Measurements from ENCODE around the gene ADA. TPM values are rescaled to one million over a fixed set of nuclear protein-coding genes. Genes with fewer than 3 reads are reported as not detected.

Gene ADA
- total RNA-seq, 2 donors from 2014 or later, result 12.8 to 15.9 TPM

DNA sequence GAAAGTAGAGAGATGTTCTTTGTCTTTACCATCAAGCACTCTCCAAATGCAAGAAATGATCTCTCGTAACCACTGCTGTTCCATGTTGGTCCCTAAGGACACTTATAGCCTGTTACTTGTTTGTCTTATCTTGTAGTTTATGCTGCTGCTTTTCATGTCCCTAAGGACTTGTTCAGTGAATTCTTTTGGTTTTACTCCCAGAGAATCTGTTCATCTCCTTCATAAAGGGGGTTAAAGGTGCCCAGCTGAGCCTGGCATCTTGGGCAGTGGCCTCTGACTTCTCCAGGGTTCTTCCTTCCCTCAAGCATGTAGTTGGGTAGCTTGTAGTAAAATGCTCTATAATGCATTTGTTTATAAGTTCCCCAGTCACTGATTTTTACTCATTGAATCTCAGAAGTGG, 70.0 kb downstream of the ADA start:
- no peaks in the 10 kb centered on the region for H3K4me1 ChIP-seq (ENCODE audit: control insufficient read depth, insufficient read depth, low read length)
- peaks cover 5% of the 10 kb centered on the region for H3K36me3 Mint-ChIP-seq (ENCODE audit: low read depth)
- no peak overlapping the region for H3K4me3 ChIP-seq (ENCODE audit: low read length)
- TF ChIP-seq, protein P1, sequence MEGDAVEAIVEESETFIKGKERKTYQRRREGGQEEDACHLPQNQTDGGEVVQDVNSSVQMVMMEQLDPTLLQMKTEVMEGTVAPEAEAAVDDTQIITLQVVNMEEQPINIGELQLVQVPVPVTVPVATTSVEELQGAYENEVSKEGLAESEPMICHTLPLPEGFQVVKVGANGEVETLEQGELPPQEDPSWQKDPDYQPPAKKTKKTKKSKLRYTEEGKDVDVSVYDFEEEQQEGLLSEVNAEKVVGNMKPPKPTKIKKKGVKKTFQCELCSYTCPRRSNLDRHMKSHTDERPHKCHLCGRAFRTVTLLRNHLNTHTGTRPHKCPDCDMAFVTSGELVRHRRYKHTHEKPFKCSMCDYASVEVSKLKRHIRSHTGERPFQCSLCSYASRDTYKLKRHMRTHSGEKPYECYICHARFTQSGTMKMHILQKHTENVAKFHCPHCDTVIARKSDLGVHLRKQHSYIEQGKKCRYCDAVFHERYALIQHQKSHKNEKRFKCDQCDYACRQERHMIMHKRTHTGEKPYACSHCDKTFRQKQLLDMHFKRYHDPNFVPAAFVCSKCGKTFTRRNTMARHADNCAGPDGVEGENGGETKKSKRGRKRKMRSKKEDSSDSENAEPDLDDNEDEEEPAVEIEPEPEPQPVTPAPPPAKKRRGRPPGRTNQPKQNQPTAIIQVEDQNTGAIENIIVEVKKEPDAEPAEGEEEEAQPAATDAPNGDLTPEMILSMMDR (conservative IDR thresholded peaks at IDR 0.05), result no peak
- WGBS, 2 experiments (ENCODE audit: insufficient coverage in 1 of 2, insufficient read length in 1 of 2), result 100% methylated on average over 1 of the region's 1 CpG; no CpG with 5 or more reads in 1 of the 2 experiments
- no peaks in the 10 kb centered on the region for H3K9me3 ChIP-seq (ENCODE audit: control insufficient read depth, low read length)
- H3K9me3 Mint-ChIP-seq, result peaks cover 2% of the 10 kb centered on the region
- H3K27ac Mint-ChIP-seq, result no peak overlapping the region
- DNase-seq, result no peak
- H3K27me3 Mint-ChIP-seq (ENCODE audit: insufficient read depth), result no peaks in the 10 kb centered on the region
- H3K4me3 Mint-ChIP-seq, result no peak overlapping the region
- H3K27ac ChIP-seq (ENCODE audit: low read depth, low read length), result no peak overlapping the region
- peaks cover 30% of the 10 kb centered on the region for H3K4me1 Mint-ChIP-seq
- no peaks in the 10 kb centered on the region for H3K27me3 ChIP-seq (ENCODE audit: control insufficient read depth, insufficient read depth, low read length, poor library complexity, severe bottlenecking)
- no peak overlapping the region for H3K9ac ChIP-seq (ENCODE audit: extremely low read depth, low read length, poor library complexity, severe bottlenecking)
- peaks cover 11% of the 10 kb centered on the region for H3K36me3 ChIP-seq (ENCODE audit: control insufficient read depth, insufficient read depth, low read length)

DNA sequence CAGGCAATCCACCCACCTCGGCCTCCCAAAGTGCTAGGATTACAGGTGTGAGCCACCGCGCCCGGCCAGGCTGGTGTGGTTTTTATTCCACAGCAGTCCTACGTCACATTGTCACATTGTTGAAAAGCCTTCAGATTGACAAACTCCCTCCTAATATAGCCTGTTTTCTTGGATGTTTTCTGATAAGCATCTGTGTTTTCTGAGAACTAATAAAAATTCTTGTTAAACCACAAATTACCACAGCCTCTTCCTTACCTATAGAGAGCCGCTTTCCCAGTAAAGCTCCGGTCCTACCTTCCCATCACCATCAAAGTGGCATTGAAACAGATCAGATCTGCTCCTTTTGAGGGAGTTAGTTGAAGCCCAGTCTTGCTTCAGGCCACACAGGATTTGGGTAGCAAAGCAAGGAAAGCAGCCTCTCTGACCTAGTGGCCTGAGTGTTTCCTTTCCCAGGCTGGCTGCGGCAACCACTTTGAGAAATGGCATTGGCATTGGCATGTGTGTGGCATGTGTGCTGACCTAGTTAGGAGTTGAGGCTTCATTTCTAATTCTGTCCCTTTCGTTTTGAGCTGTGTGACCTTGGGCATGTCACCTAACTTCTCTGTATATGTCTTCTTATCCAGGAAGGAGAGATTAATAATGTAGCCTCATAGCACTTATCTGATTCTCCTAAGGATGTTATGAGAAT, 70.8 kb downstream of the ADA start:
- H3K27ac ChIP-seq (ENCODE audit: low read depth, low read length), result no peak overlapping the region
- WGBS, 2 experiments (ENCODE audit: insufficient coverage in 1 of 2, insufficient read length in 1 of 2), result 94 to 100% methylated on average over 2 to 9 of the region's 9 CpGs

DNA sequence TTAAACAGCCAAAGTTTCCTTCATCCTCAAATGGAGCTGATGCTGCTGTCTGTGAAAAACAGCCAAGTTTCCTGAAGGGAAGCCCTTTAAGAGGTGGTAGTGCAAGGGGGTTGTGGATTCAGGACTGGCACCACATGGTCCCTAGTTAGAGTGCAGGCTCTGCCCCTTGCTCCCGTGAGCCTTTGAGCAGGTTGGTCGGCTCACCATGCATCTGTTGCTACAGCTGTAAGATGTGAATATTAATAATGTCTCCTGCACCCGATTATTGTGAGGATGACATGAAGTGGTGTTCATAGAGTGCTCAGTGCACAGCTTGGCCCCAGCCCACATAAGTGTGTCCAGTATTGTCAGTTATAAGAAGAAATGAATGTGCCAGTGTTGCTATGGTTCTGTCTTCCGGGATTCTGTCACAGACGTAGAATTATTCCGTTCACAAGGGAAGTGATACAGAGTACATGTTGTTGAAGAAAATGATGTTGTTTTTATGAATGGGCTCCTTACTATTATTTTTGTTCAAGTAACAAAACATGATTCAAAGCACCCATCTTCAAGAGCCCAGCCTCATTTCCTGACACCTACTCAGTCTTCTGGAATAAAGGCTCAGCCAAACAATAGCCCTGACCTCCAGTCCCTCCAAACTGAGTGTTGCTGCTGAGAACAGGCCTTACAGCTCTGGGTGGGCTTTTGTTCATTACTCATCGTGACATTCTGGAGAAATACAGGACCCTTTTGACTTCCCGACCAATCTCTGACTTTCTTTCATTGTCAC, 72.0 kb downstream of the ADA start:
- Histone ChIP-seq H3K4me1 (ENCODE audit: control insufficient read depth, insufficient read depth, low read length) (no peaks in the 10 kb centered on the region), H3K27me3 (ENCODE audit: control insufficient read depth, insufficient read depth, low read length, poor library complexity, severe bottlenecking) (no peaks in the 10 kb centered on the region), H3K9ac (ENCODE audit: extremely low read depth, low read length, poor library complexity, severe bottlenecking) (no peak overlapping the region), H3K4me3 (ENCODE audit: low read length) (no peak overlapping the region), H3K27ac (ENCODE audit: low read depth, low read length) (peak overlapping the region; percentile 75), H3K36me3 (ENCODE audit: control insufficient read depth, insufficient read depth, low read length) (peaks cover 11% of the 10 kb centered on the region), H3K9me3 (ENCODE audit: control insufficient read depth, low read length) (no peaks in the 10 kb centered on the region)
- H3K4me3 Mint-ChIP-seq, result no peak overlapping the region
- no peak for DNase-seq
- H3K36me3 Mint-ChIP-seq (ENCODE audit: low read depth), result peaks cover 5% of the 10 kb centered on the region
- WGBS, 2 experiments (ENCODE audit: insufficient coverage in 1 of 2, insufficient read length in 1 of 2), result 93% methylated on average over 8 of the region's 8 CpGs; no CpG with 5 or more reads in 1 of the 2 experiments
- peaks cover 20% of the 10 kb centered on the region for H3K4me1 Mint-ChIP-seq
- TF ChIP-seq, protein P1 (conservative IDR thresholded peaks at IDR 0.05), result no peak
- H3K27me3 Mint-ChIP-seq (ENCODE audit: insufficient read depth), result no peaks in the 10 kb centered on the region
- no peak overlapping the region for H3K27ac Mint-ChIP-seq
- peaks cover 2% of the 10 kb centered on the region for H3K9me3 Mint-ChIP-seq

More for the DNA sequence above, 70.8 kb downstream of the ADA start:
- no peak overlapping the region for H3K27ac Mint-ChIP-seq
- H3K36me3 Mint-ChIP-seq (ENCODE audit: low read depth), result peaks cover 5% of the 10 kb centered on the region
- H3K9ac ChIP-seq (ENCODE audit: extremely low read depth, low read length, poor library complexity, severe bottlenecking), result no peak overlapping the region
- H3K9me3 ChIP-seq (ENCODE audit: control insufficient read depth, low read length), result no peaks in the 10 kb centered on the region
- peaks cover 2% of the 10 kb centered on the region for H3K9me3 Mint-ChIP-seq
- H3K4me3 Mint-ChIP-seq, result no peak overlapping the region
- DNase-seq, result no peak
- H3K27me3 ChIP-seq (ENCODE audit: control insufficient read depth, insufficient read depth, low read length, poor library complexity, severe bottlenecking), result no peaks in the 10 kb centered on the region
- H3K4me3 ChIP-seq (ENCODE audit: low read length), result no peak overlapping the region
- TF ChIP-seq, protein P1 (conservative IDR thresholded peaks at IDR 0.05), result no peak
- H3K4me1 Mint-ChIP-seq, result peaks cover 30% of the 10 kb centered on the region
- H3K4me1 ChIP-seq (ENCODE audit: control insufficient read depth, insufficient read depth, low read length), result no peaks in the 10 kb centered on the region
- H3K27me3 Mint-ChIP-seq (ENCODE audit: insufficient read depth), result no peaks in the 10 kb centered on the region
- H3K36me3 ChIP-seq (ENCODE audit: control insufficient read depth, insufficient read depth, low read length), result peaks cover 11% of the 10 kb centered on the region
